Measurements from ENCODE around the gene GRSF1.

The GRSF1 gene

DNA sequence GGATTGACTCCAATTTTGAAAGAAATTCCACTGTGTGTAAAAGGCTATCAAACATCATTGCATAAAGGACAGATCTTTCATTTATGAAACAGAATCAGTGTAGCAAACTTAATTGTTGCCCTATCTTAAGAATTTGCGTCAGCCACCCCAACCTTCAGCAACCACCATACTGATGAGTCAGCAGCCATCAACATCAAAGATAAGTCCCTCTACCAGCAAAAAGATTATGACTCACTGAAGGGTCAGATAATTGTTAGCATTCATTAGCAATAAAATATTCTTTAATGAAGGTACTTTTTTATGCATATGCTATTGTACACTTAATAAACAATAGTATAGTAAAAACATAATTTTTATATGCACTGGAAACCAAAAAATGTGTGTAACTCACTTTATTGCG is 15.8 kb upstream of the GRSF1 start:
- Histone ChIP-seq H3K4me3 (ENCODE audit: low read depth in 1 of 2, low read length in 2 of 2) (no peak overlapping the region), H3K79me2 (ENCODE audit: insufficient read depth, low read length) (no peaks in the 10 kb centered on the region), H3K9ac (ENCODE audit: low read depth, low read length) (no peak overlapping the region), H2AFZ (ENCODE audit: low read depth, low read length) (no peak overlapping the region), H3K4me1 (ENCODE audit: insufficient read depth, low read length) (no peaks in the 10 kb centered on the region), H3K36me3 (ENCODE audit: insufficient read depth, low read length) (no peaks in the 10 kb centered on the region), H4K20me1 (ENCODE audit: insufficient read depth, low read length) (no peaks in the 10 kb centered on the region), H3K27ac (ENCODE audit: low read length) (no peak overlapping the region), H3K9me3 (ENCODE audit: insufficient read depth, low read length, severe bottlenecking) (no peaks in the 10 kb centered on the region), H3K4me2 (ENCODE audit: insufficient read depth, low read length) (no peak overlapping the region), H3K27me3 (ENCODE audit: insufficient read depth, low read length, poor library complexity) (no peaks in the 10 kb centered on the region)
- no peak for DNase-seq
- ATAC-seq (ENCODE audit: insufficient read depth, low read depth) = no peak
- TF ChIP-seq, protein P1, sequence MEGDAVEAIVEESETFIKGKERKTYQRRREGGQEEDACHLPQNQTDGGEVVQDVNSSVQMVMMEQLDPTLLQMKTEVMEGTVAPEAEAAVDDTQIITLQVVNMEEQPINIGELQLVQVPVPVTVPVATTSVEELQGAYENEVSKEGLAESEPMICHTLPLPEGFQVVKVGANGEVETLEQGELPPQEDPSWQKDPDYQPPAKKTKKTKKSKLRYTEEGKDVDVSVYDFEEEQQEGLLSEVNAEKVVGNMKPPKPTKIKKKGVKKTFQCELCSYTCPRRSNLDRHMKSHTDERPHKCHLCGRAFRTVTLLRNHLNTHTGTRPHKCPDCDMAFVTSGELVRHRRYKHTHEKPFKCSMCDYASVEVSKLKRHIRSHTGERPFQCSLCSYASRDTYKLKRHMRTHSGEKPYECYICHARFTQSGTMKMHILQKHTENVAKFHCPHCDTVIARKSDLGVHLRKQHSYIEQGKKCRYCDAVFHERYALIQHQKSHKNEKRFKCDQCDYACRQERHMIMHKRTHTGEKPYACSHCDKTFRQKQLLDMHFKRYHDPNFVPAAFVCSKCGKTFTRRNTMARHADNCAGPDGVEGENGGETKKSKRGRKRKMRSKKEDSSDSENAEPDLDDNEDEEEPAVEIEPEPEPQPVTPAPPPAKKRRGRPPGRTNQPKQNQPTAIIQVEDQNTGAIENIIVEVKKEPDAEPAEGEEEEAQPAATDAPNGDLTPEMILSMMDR (IDR thresholded peaks at IDR 0.05; ENCODE audit: borderline replicate concordance, extremely low read depth, low read length, poor library complexity, severe bottlenecking) = no peak
- no peak for TF ChIP-seq EZH2 (IDR thresholded peaks at IDR 0.05; ENCODE audit: borderline replicate concordance, low read depth, low read length, severe bottlenecking)

DNA sequence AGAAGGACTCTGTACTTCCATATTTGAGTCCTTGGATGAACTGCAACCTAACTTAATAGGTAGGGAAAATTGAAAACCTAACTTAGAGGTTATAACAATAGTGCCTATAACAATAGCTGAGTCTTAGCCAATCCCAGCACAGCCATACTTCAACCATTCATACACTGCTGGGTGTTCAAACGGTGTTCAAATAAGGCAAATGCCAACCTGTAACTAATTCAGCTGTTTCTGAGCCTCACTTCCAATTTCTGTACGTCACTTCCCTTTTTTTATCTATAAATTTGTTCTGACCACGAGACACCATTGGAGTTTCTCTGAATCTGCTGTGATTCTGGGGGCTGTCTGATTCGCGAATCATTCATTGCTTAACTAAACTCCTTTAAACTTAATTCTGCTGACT is 9.6 kb upstream of the GRSF1 start:
- no peak overlapping the region for H2AFZ ChIP-seq (ENCODE audit: low read depth, low read length)
- DNase-seq (no peak), ATAC-seq (ENCODE audit: insufficient read depth, low read depth) (no peak)
- no peaks in the 10 kb centered on the region for H3K36me3 ChIP-seq (ENCODE audit: insufficient read depth, low read length)
- no peak overlapping the region for H3K4me2 ChIP-seq (ENCODE audit: insufficient read depth, low read length)
- TF ChIP-seq, protein P1 (IDR thresholded peaks at IDR 0.05; ENCODE audit: borderline replicate concordance, extremely low read depth, low read length, poor library complexity, severe bottlenecking) = no peak
- no peak for TF ChIP-seq EZH2 (IDR thresholded peaks at IDR 0.05; ENCODE audit: borderline replicate concordance, low read depth, low read length, severe bottlenecking)
- H3K4me1 ChIP-seq (ENCODE audit: insufficient read depth, low read length) = no peaks in the 10 kb centered on the region
- no peak overlapping the region for H3K4me3 ChIP-seq (ENCODE audit: low read depth in 1 of 2, low read length in 2 of 2)
- H3K27me3 ChIP-seq (ENCODE audit: insufficient read depth, low read length, poor library complexity) = no peaks in the 10 kb centered on the region
- H4K20me1 ChIP-seq (ENCODE audit: insufficient read depth, low read length) = no peaks in the 10 kb centered on the region
- no peaks in the 10 kb centered on the region for H3K79me2 ChIP-seq (ENCODE audit: insufficient read depth, low read length)
- no peaks in the 10 kb centered on the region for H3K9me3 ChIP-seq (ENCODE audit: insufficient read depth, low read length, severe bottlenecking)
- no peak overlapping the region for H3K27ac ChIP-seq (ENCODE audit: low read length)
- no peak overlapping the region for H3K9ac ChIP-seq (ENCODE audit: low read depth, low read length)

DNA sequence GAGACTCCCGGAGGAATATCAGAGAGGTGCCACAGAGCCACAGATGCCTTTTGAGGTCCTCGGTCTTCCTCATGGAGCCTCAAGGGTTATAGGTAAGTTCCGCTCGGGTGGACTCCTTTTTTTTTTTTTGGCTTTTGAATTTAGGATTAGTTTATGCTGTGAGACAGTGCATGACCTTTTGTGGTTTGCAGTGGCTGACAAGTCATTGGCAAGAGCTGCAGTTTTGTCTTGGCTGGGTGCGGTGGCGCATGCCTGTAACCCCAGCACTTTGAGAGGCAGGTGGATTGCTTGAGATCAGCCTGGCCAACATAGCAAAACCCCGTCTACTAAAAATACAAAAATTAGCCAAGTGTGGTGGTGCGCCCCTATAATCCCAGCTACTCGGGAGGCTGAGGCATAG is 4.5 kb upstream of the GRSF1 start:
- Histone ChIP-seq H2AFZ (ENCODE audit: low read depth, low read length) (no peak overlapping the region), H3K9ac (ENCODE audit: low read depth, low read length) (no peak overlapping the region), H3K4me2 (ENCODE audit: insufficient read depth, low read length) (no peak overlapping the region), H4K20me1 (ENCODE audit: insufficient read depth, low read length) (peaks cover 5% of the 10 kb centered on the region; the same call in 1 of the 2 replicates), H3K36me3 (ENCODE audit: insufficient read depth, low read length) (peaks cover 4% of the 10 kb centered on the region; the same call in 1 of the 2 replicates), H3K9me3 (ENCODE audit: insufficient read depth, low read length, severe bottlenecking) (no peaks in the 10 kb centered on the region), H3K79me2 (ENCODE audit: insufficient read depth, low read length) (peaks cover 5% of the 10 kb centered on the region), H3K27ac (ENCODE audit: low read length) (no peak overlapping the region), H3K27me3 (ENCODE audit: insufficient read depth, low read length, poor library complexity) (no peaks in the 10 kb centered on the region), H3K4me3 (ENCODE audit: low read depth in 1 of 2, low read length in 2 of 2) (no peak overlapping the region), H3K4me1 (ENCODE audit: insufficient read depth, low read length) (peaks cover 3% of the 10 kb centered on the region; the same call in 1 of the 2 replicates)
- TF ChIP-seq EZH2 (IDR thresholded peaks at IDR 0.05; ENCODE audit: borderline replicate concordance, low read depth, low read length, severe bottlenecking) = no peak
- TF ChIP-seq, protein P1 (IDR thresholded peaks at IDR 0.05; ENCODE audit: borderline replicate concordance, extremely low read depth, low read length, poor library complexity, severe bottlenecking) = no peak
- DNase-seq (no peak), ATAC-seq (ENCODE audit: insufficient read depth, low read depth) (no peak)
